ENCODE data around the gene ACVR2B.

Gene ACVR2B

DNA sequence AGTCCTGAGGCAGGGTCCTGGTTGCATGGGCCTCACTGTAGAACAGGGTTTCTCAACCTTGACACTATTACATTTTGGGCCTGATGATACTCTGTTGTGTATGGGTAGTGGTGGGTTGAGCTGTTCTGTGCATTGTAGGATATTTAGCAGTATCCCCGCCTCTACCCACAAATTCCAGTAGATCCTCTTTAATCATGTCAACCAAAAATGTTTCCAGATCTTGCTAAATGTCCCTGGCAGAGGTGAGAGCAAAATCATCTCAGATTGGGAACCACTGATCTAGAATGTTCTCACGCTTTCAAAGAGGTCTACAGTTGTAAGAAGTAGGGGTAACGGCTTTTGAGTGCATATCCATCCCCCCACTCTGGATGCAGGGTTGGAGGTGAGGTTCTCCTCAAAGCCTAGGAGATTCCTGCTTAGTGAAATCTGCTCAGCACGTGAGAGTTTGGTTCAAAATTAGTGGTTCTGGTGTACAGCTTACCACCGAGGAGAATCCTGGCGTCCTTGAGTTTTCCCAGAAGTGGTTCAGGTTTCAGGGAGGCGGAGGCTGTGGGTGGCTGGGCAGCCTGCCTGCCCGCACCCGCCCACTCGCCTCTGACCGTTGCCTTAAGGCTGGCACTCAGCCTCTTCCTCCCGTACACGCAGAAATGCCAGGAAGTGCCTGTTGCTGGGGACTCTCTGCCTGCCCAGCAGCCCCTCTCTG, 5.3 kb downstream of the ACVR2B start:
- DNase-seq, result no peak

DNA sequence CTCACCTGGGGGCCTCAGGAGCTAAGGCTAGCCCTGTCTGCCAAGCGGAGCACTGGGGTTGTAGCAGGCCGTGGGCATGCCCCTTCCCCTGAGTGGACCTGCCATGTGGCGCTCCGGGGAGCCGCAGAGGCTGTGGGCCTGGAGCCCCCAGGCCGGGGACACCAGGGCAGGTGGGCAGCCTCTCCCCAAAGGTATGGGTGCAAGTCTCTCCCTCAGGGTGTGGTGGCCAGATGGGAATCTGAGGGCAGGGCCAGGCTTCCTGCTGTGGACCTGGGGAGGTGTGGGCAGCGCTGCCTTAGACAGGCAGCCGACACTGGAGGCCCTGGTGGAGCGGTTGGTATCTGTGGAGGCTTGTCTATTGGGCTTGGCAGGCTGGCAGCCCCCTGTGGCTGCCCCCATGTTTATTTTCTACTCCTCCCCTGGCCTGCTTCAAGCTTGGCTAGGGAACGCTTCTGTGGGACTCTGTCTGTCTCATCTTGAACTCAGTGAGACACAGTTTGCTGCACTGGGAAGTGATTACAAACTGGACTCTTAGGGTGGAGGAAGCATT, 5.9 kb downstream of the ACVR2B start:
- DNase-seq, result no peak

DNA sequence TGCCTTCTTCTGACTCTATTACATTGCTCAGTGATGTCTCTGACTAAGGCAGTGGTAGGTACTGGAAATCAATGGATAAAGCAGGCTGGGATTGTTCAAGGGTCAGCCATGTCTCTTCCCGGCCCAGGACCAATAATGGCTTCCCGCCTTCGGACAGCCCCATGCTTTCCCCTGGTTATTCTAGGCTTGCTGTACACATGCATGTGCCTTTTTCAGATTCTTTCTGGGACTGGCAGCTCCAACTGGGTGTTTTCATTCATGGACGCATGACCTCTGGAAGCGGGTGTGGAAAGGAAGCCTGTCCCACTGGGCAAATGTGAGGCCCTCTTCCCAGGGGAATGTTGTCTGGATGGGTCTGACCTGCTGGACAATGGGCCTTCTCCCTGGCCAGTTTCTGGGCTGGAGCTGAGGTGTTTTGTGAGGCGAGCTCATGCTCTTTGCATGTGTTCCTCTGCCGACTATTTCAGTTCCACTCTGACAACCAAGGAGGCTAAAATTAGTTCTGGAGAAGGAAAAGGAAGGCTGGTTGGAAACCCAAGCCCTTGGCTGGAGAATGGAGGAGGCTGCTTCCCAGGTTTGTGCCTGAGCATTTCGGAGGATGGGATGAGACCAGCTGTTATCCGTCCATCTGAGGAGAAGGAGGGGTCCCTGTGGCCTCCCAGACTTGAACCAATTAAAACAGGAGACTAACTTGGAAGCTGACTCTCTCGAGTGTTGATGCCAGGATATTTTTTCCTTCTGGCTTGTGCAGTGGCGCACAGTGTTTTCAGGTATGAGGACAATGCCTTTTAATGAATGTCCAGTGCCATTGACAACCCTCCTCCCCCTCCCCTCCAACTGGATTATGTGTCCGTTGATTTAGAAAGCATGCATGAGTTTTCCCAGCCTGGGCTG, 6.9 kb downstream of the ACVR2B start:
- DNase-seq, result no peak

DNA sequence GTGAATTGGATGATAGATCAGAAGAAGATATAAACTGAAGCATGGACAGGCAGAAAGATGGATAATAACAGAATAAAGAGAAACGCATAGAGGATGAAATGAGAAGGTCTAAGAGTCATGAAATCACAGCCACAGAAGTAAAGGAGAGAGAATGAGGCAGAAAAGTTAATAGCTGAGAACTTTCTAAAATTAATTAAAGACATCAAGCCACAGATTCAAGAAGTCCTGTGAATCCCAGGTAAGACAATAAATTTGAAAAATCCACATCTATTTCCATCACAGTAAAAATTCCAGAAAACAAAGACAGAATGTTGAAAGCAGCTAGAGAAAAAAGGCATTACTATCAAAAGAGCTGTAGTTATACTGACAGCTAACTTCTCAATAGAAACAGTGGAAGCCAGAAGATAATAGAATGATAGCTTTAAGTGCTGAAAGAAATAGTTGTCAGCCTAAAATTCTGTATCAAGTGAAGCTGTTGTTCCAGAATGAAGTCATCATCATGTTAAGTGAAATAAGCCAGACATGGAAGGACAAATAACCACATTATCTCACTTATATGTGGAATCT, 12.0 kb downstream of the ACVR2B start:
- no peak for DNase-seq

DNA sequence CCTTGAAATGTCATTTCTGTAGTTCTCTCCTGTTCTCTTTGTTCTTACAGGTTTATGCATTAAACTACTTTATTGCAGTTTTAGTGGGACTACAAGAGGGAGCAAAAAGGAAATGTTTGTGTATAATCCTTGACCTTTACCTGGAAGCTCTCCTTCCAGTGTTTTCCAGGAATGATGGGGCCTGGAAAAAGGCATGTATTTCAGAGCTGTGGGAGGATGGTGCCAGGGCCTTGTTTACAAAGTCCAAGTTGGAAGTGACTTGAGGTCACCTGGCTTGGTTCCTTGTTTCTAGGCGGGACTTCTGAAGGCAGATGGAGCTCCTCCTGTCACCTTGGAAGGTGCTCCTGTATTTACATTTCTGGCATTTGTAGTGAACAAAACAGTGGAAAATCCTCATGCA, 15.1 kb downstream of the ACVR2B start:
- no peak for DNase-seq

DNA sequence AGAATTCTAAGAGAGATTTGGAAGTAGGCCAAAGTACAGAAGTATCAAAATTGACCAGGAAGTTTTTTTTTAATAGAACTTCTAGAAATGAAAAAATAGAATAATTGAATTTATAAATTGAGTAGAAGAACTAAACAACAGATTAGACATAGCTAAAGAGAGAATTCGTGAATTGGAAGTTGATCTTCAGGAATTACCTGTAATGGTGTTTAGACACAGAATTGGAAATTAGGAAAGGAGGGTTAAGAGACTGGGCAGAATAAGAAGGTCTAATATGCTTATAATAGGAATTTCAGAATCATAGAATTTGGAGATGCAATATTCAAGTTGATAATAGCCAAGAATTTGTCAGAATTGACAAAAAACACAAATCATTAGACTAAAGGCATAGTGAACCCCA, 16.2 kb downstream of the ACVR2B start:
- DNase-seq, result no peak

DNA sequence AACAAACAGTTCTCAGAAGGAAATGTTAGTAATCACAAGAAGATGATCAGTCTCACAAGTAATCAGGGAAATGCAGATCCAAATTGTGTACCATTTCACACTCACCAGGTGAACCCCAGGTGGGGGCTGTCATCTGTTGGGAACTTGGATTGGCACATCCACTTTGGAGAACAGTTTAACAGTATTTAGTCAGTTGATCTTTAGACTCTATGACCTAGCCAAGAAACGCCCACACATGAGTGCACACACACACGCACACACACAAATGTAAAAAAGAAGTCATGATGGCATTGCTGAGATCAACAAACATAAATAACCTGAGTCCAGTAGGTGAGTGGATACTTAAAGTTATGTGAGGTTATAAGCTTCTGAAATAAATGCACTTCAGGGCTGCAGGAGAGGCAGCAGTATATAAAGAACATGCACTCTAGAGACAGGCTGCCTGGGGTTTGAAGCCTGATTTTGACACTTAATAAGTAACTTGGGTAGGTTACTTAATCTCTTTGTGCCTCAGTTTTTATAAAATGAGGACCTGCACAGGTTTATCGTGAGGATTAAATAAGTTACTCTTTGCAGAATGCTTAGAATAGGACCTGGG, 17.7 kb downstream of the ACVR2B start:
- no peak for DNase-seq

DNA sequence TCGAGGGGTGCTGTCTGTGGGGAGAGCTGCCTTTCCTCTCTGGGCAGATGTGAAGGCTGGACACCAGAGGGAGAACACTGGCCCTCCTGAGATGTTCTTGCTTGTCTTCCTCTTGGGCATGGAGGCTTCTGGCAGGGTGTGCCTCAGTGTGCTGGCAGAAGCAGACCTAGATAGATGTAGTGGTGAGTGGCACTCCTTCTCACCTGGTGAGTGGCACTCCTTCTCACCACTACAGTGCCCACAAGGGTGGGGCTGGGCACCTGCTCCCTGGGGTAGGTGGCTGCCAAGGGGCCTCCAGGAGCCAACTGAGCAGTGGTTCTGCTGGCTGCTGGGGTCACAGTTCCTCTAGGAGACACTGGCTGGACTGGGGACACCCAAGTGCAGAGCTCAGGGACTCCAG, 18.7 kb downstream of the ACVR2B start:
- DNase-seq, result no peak

DNA sequence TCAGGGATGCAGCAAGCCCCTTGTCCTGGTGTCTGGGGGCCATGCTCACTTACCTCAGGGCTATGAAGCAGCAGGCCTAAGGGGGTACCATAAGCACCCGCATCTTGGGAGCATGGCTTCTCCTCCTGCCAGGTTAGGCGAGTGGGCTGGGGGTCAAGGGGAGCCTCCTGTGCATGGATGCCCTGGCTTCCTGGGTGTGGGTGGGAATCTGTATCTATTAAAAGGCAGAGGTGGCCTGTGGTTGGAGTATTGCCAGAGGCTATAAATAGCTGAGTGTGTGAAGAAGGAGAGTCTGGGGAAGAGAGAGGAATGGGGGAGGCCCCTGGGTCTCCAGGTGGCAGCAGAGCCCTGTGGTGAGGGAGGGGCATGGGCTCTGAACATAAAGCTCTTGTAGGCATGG, 19.5 kb downstream of the ACVR2B start:
- DNase-seq, result no peak

DNA sequence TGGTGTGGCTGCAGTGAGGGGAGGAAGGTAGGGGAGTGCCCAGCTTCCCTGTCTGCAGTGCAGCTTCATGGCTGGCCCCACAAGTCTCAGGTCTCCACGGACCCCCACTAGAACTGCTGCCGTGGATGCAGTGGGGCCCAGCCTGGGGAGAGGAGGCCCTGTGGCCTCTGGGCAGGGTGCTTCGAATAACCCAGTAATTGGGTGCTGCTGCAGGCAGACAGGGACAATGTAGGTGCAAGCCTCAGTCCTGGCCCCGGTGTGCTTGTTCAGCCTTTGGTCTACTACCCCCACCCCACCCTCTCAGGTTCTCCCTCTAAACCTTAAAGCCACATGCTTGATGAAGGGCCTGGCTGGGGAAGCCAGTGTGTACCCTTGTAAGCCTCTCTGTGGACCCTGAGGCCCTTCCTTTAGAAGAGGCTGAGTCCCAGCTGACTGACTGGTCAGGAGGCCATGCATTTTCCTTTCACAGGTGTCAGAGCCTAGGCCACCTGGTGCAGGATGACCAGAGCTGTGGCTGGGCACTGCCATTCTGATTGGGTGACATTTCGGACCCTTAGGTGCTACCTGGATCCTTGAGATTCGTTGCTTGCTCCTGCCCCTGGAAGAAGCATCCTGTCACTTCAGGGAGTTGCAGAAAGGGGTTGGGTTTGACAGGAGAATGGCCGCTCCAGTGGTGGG, 21.4 kb downstream of the ACVR2B start:
- DNase-seq, result no peak

DNA sequence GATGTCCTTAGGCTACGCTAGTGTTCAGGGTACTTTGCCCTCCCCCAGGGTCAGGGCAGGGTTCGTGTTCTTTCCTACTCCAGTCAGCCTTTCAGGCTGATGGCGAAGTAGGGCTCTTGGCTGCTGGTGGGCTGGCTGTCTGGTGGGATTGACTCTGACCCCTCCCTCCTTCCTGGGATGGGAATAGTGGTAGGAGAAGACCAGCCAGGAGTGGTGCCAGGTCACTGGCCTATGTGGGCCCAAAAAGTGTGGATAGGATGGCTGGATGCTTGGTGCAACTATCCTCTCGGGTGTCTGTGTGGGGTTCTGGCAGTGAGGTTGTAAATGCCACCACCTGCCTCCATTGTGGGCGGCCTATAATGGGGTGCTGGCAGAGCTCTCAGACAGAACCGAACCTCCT, 22.0 kb downstream of the ACVR2B start:
- DNase-seq, result no peak

DNA sequence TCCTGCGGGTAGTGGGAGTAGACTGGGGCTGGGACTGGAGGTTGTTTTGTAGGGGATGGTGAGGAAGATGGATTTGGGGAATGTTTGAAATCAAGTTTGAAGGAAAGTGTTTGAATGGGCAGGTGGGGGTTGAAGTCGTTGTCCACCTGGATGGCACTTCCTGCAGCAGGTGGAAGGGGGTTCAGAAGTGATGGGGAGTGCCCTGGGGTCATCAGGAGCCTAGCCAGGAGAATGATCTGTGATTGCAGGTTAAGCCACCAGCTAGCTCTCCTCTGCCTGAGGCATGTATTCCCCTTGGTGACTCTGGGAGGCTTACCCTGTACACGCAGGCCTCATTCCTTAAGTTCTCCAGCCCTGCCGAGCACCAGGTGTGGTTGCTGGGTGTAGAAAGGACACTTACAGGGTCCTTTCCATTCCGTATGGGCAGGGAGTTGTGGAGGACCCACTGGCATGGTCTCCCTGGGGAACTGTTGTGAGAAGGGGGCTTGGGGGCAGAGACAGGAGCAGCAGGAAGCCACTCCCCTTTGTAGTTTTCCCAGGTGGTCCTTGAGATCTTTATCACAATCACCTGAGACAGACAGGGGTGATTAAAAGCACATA, 22.6 kb downstream of the ACVR2B start:
- no peak for DNase-seq

DNA sequence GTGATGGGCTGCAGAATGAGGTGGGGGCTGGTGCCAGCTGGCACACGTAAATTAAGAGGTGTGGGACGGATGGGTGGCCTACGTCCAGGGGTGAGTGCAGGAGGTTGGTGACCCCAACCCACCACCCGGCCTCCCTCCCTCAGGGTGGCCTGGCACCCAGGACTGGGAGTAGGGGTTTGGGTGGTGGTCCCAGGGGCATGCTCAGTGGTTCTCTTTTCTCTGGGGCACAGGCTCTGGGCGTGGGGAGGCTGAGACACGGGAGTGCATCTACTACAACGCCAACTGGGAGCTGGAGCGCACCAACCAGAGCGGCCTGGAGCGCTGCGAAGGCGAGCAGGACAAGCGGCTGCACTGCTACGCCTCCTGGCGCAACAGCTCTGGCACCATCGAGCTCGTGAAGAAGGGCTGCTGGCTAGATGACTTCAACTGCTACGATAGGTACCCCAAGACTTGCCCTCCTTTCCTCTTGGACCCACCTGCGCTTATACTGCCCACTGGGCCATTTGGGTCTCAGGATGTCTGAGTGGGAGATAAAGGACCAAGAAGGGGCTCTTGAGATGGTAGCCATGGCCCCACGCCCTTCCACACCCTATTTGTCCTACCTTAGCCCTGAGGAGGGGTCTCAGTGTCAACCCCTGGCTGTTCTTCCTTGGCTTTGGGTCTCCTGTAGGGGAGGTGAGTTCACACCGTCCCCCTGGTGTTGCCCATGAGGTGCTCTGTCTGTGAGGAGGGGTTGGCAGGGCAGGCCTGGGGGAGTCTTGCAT, 23.5 kb downstream of the ACVR2B start:
- DNase-seq, result no peak

DNA sequence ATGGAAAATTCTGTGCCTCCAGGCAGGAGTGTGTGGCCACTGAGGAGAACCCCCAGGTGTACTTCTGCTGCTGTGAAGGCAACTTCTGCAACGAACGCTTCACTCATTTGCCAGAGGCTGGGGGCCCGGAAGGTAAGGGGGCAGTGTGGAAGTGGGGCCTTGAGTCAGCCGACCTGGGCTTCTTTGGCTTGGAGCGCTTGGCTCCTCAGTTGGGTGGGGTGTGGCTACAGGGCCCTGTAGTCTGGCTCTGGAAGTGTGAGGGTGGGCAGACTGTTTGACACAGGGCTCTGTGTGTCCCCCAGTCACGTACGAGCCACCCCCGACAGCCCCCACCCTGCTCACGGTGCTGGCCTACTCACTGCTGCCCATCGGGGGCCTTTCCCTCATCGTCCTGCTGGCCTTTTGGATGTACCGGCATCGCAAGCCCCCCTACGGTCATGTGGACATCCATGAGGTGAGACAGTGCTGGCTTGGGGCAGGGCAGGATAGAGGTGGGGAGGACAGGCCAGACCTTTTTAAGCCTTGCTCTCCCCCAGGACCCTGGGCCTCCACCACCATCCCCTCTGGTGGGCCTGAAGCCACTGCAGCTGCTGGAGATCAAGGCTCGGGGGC, 24.3 kb downstream of the ACVR2B start:
- DNase-seq, result no peak

DNA sequence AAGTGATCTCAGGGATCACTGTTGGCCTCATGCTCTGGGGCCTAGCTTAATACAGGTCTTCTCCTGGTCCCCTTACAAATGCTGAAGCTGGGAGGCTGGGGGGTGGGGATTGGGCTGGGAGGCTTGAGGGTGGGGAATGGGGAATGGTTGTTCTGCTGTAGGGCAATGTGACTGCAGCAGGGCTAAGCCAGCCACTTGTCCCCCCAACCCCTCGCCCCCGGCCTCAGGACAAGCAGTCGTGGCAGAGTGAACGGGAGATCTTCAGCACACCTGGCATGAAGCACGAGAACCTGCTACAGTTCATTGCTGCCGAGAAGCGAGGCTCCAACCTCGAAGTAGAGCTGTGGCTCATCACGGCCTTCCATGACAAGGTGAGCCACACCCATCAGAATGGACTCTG, 25.2 kb downstream of the ACVR2B start:
- no peak for DNase-seq

DNA sequence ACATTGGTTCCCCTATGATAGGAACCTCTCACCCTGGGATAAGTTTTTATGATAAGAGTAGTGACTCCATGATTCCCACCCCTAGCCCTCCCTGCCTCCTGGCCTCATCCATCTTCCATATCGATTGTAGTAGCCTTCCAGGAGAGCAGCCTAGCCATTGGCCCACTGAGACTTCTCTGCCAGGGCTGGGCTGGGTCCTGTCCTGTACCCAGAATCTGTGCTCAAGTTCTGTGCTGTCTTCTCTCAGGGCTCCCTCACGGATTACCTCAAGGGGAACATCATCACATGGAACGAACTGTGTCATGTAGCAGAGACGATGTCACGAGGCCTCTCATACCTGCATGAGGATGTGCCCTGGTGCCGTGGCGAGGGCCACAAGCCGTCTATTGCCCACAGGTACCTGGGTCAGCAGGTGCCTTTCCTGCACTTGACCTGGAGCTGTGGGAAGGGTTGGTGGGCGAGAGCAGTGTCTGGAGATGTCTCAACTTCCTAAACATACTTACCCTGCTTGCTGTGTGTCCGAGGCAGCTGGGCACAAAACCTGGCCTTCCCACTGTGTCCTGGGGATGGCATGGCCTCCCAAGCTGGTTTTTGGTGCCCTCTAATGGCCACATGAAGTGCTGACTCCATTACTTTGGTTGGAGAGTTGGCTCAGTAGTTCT, 25.9 kb downstream of the ACVR2B start:
- peak in 1 of 2 experiments; percentile 37 for DNase-seq

DNA sequence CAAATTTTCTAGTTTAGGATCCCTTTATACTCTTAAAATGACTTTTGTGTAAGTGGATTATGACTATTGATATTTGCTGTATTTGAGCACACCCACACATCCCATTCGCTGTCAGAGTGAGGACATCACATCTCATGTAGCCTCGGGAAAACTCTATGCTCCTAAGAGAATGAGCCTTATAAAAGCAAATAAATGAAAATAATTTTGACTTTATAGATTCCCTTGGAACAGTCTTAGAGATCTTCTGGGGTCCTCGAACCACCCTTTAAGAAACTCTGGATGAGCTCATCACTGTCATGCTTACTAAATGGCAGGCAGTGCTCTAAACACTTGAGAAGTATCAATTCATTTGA, 26.4 kb downstream of the ACVR2B start:
- DNase-seq, result no peak

DNA sequence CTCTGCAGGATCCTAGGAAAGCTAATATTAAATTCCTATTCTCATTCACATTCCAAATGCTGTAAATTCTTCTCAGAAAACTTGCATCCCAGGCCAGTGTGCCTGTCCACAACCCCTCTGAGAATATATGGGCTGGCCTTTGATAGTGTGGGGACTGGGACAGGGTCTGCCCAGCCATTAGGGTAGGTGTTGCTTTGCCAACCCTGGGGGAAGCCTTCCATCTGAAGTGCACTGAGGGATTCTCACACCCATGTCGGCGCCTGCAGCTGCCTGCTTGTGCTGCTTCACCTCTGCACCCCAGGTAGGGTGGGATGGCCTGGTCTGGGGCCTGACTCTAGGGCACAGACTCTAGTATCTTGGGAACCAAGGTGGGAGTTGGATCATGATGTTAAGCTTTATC, 27.2 kb downstream of the ACVR2B start:
- DNase-seq, result no peak

DNA sequence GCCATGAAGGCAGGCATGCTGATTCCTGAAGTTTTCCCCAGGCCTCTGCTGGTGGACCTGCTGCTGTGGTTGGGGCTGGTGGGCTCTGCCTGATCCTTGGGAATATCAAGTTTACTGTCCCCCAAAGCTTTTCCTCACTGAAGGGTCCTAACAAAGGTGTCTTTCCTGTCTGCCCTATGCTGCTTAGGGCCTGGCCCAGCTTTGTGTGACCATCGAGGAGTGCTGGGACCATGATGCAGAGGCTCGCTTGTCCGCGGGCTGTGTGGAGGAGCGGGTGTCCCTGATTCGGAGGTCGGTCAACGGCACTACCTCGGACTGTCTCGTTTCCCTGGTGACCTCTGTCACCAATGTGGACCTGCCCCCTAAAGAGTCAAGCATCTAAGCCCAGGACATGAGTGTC, 29.3 kb downstream of the ACVR2B start:
- no peak for DNase-seq

DNA sequence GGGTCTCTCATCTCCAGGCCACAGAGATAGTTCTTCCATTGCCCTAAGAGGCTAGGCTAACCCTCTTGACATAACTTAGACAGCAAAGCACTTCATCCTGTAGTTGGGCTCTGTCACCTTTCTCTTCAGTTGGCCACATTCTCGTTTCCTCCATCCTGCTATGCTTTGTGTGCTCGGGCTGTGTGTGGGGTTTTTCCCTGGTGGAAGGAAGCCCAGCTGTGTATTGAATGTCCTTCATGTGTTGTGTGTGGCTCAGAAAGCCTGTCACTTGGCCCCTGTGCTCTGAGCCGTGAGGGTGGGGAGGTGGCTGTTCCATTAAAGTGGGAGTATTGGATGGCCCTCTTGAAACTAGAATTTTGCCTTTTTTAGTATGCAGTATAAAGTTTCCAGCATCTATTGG, 33.6 kb downstream of the ACVR2B start:
- no peak for DNase-seq

DNA sequence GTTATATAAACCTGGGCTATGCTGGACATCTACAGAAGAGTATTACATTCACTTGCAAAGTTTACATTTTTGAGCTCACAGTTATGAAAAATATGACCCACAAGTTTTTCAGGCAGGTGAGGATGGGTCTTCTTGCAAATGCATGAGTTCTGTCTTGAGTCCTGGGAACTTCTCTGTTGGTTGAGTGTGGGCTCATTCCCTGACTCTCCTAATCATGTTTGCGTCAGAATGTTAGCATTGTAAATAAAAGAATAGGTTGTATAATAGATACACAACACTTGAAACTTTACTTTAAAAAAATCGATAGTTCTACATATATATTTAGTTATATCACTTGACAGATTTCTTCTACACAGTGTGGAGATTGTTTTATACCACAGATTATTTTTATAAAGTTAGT, 35.3 kb downstream of the ACVR2B start:
- DNase-seq, result no peak
